Osteoblast (primary cell): ENCODE measurements around the gene SLC37A1. TPM values are rescaled to one million over a fixed set of nuclear protein-coding genes. Genes with fewer than 3 reads are reported as not detected.

Source experiments
- DNase-seq: peaks from one replicate; pipeline ENCODE4 v3.0.0; 2011; ENCODE audit warnings: low spot score, mixed read lengths; ENCODE audit not compliant: insufficient read length; ENCODE audit errors: missing footprints
- H2AFZ ChIP-seq: 2 replicates; pipeline ENCODE4 v1.6.0; 2011; ENCODE audit warnings: mild to moderate bottlenecking, low read length
- H3K27ac ChIP-seq: 2 replicates; pipeline ENCODE4 v1.5.1; 2011; ENCODE audit warnings: mild to moderate bottlenecking, low read depth, low read length, moderate library complexity
- H3K27me3 ChIP-seq: 2 replicates; pipeline ENCODE4 v1.6.0; 2012; ENCODE audit warnings: mild to moderate bottlenecking, control low read depth, inconsistent platforms, low read length, moderate library complexity; ENCODE audit not compliant: insufficient read depth
- H3K36me3 ChIP-seq: 2 replicates; pipeline ENCODE4 v1.5.1; 2011; ENCODE audit warnings: mild to moderate bottlenecking, low read length, control low read depth, moderate library complexity; ENCODE audit not compliant: insufficient read depth
- H3K4me1 ChIP-seq: 2 replicates; pipeline ENCODE4 v1.5.1; 2011; ENCODE audit warnings: mild to moderate bottlenecking, low read length, control low read depth, moderate library complexity; ENCODE audit not compliant: insufficient read depth
- H3K4me2 ChIP-seq: 2 replicates; pipeline ENCODE4 v1.6.0; 2011; ENCODE audit warnings: mild to moderate bottlenecking, low read length; ENCODE audit not compliant: insufficient read depth
- H3K4me3 ChIP-seq: fragments of 200-600 bp; sonication (generic); 3 replicates; pipeline ENCODE4 v1.5.1; 2012; ENCODE audit warnings: mild to moderate bottlenecking, low read length, inconsistent platforms; ENCODE audit not compliant: insufficient read depth
- H3K79me2 ChIP-seq: 2 replicates; pipeline ENCODE4 v1.6.0; 2012; ENCODE audit warnings: mild to moderate bottlenecking, low read length, control low read depth, inconsistent platforms; ENCODE audit not compliant: insufficient read depth
- H3K9me3 ChIP-seq: 2 replicates; pipeline ENCODE4 v1.5.1; 2011; ENCODE audit warnings: low read depth, low read length, control low read depth
- H4K20me1 ChIP-seq: 2 replicates; pipeline ENCODE4 v1.6.0; 2012; ENCODE audit warnings: mild to moderate bottlenecking, low read length, control low read depth; ENCODE audit not compliant: insufficient read depth
- CTCF ChIP-seq: IDR thresholded peaks from 2 replicates; pipeline ENCODE4 v1.5.1; 2011; ENCODE audit warnings: mild to moderate bottlenecking, low read depth, low read length, moderate library complexity; ENCODE audit errors: extremely low read depth
- total RNA-seq: library from RNA; depleted of rRNA; stranded (reverse); fragments of >200 nt; gene quantifications from 2 replicates; pipeline ENCODE4 v1.2.3, GENCODE V29; 2012

SLC37A1 gene
- total RNA-seq, 1 donor = 6.9 TPM

- no peaks in the 10 kb centered on the region for H3K36me3 ChIP-seq
- H3K27ac ChIP-seq = no peak overlapping the region
- H3K4me1 ChIP-seq = no peaks in the 10 kb centered on the region
- H3K27me3 ChIP-seq = peaks cover 3% of the 10 kb centered on the region
- H3K9me3 ChIP-seq = no peaks in the 10 kb centered on the region
- H3K4me2 ChIP-seq = no peak overlapping the region
- no peak overlapping the region for H3K4me3 ChIP-seq
- no peaks in the 10 kb centered on the region for H3K79me2 ChIP-seq
- DNase-seq = peak; percentile 62
- no peak overlapping the region for H2AFZ ChIP-seq
- no peaks in the 10 kb centered on the region for H4K20me1 ChIP-seq
- no peak for TF ChIP-seq CTCF
Measured at GRCh38 chr21:42592156-42592820, 78.6 kb downstream of the SLC37A1 start.

GRCh38 chr21:42593007-42593814 is 79.6 kb downstream of the SLC37A1 start:
- H3K36me3 ChIP-seq = no peaks in the 10 kb centered on the region
- H3K27ac ChIP-seq = no peak overlapping the region
- TF ChIP-seq CTCF = peak; percentile 60
- H3K4me3 ChIP-seq = no peak overlapping the region
- no peaks in the 10 kb centered on the region for H3K4me1 ChIP-seq
- H3K79me2 ChIP-seq = no peaks in the 10 kb centered on the region
- peaks cover 3% of the 10 kb centered on the region for H3K27me3 ChIP-seq
- no peaks in the 10 kb centered on the region for H4K20me1 ChIP-seq
- H3K4me2 ChIP-seq = no peak overlapping the region
- peak; percentile 99 for DNase-seq
- no peak overlapping the region for H2AFZ ChIP-seq
- H3K9me3 ChIP-seq = no peaks in the 10 kb centered on the region

- Histone ChIP-seq H2AFZ (no peak overlapping the region), H3K27me3 (peaks cover 3% of the 10 kb centered on the region), H3K4me3 (no peak overlapping the region), H3K27ac (no peak overlapping the region), H4K20me1 (no peaks in the 10 kb centered on the region), H3K36me3 (no peaks in the 10 kb centered on the region), H3K4me2 (peak overlapping the region; percentile 23), H3K79me2 (no peaks in the 10 kb centered on the region), H3K9me3 (no peaks in the 10 kb centered on the region), H3K4me1 (no peaks in the 10 kb centered on the region)
- DNase-seq = peak; percentile 88
- no peak for TF ChIP-seq CTCF
Measured at GRCh38 chr21:42594616-42595282, 81.1 kb downstream of the SLC37A1 start.
